MM.1S (cell line): ENCODE results near the gene C11orf21.

Experiments
- DNase-seq: peaks from one replicate; pipeline ENCODE4 v3.0.0-alpha.2; 2015
- H2AFZ ChIP-seq: fragments of 300-600 bp; sonication (generic); 2 replicates; pipeline ENCODE4 v1.6.0; 2016; ENCODE audit warnings: antibody characterized with exemption, low read length
- H3F3A ChIP-seq: fragments of 300-600 bp; sonication (generic); 2 replicates; pipeline ENCODE4 v1.6.1; 2016; ENCODE audit warnings: mild to moderate bottlenecking, antibody characterized with exemption, low read length, moderate library complexity, mixed read lengths; ENCODE audit not compliant: insufficient read depth
- H3K27ac ChIP-seq: fragments of 300-600 bp; sonication (generic); 2 replicates; pipeline ENCODE4 v1.5.1; 2016; ENCODE audit warnings: mild to moderate bottlenecking, low read length
- H3K27me3 ChIP-seq: fragments of 300-600 bp; sonication (generic); replicated peaks from 2 replicates; pipeline ENCODE4 v1.6.0; 2016; ENCODE audit warnings: low read length; ENCODE audit not compliant: insufficient read depth
- H3K36me3 ChIP-seq: fragments of 300-600 bp; sonication (generic); replicated peaks from 2 replicates; pipeline ENCODE4 v1.6.1; 2016; ENCODE audit warnings: mild to moderate bottlenecking, low read length, mixed read lengths; ENCODE audit not compliant: insufficient read depth
- H3K4me1 ChIP-seq: fragments of 300-600 bp; sonication (generic); 2 replicates; pipeline ENCODE4 v1.6.1; 2016; ENCODE audit warnings: low read length, mixed read lengths
- H3K4me2 ChIP-seq: fragments of 300-600 bp; sonication (generic); 2 replicates; pipeline ENCODE4 v1.6.0; 2016; ENCODE audit warnings: low read depth, low read length
- H3K4me3 ChIP-seq: fragments of 300-600 bp; sonication (generic); 2 replicates; pipeline ENCODE4 v1.5.1; 2016; ENCODE audit warnings: low read length, mixed read lengths
- H3K79me2 ChIP-seq: fragments of 300-600 bp; sonication (generic); 2 replicates; pipeline ENCODE4 v1.6.1; 2016; ENCODE audit warnings: mixed run types, low read length, mixed read lengths
- H3K9ac ChIP-seq: fragments of 300-600 bp; sonication (generic); 2 replicates; pipeline ENCODE4 v1.6.1; 2016; ENCODE audit warnings: low read length, mixed read lengths
- H3K9me2 ChIP-seq: fragments of 300-600 bp; sonication (generic); replicated peaks from 2 replicates; pipeline ENCODE4 v1.6.1; 2016; ENCODE audit warnings: mild to moderate bottlenecking, low read length, mixed read lengths; ENCODE audit not compliant: insufficient read depth
- H3K9me3 ChIP-seq: fragments of 300-600 bp; sonication (generic); replicated peaks from 2 replicates; pipeline ENCODE4 v1.6.1; 2016; ENCODE audit warnings: mild to moderate bottlenecking, low read length, mixed read lengths; ENCODE audit not compliant: insufficient read depth
- H4K20me1 ChIP-seq: fragments of 300-600 bp; sonication (generic); 2 replicates; pipeline ENCODE4 v1.6.1; 2016; ENCODE audit warnings: mild to moderate bottlenecking, low read length, moderate library complexity, mixed read lengths; ENCODE audit not compliant: insufficient read depth
- CTCF ChIP-seq: fragments of 300-600 bp; sonication (generic); IDR thresholded peaks from 2 replicates; pipeline ENCODE4 v1.5.1; 2016; ENCODE audit warnings: antibody characterized with exemption, low read length, mixed read lengths
- EZH2 ChIP-seq: fragments of 300-600 bp; sonication (generic); optimal IDR thresholded peaks from 2 replicates; pipeline ENCODE3; 2017; ENCODE audit warnings: low read depth, mild to moderate bottlenecking, antibody characterized with exemption, low read length, mixed read lengths
- EZH2phosphoT487 ChIP-seq: fragments of 300-600 bp; sonication (generic); IDR thresholded peaks from 2 replicates; pipeline ENCODE4 v1.6.1; 2018; ENCODE audit warnings: antibody characterized with exemption, low read length

C11orf21 gene

GRCh38 chr11:2256293-2256913, 45.3 kb downstream of the C11orf21 start:
- Histone ChIP-seq H3K4me3 (no peak overlapping the region), H3K27me3 (peaks cover 89% of the 10 kb centered on the region), H3K4me2 (no peak overlapping the region), H3K9me2 (no peaks in the 10 kb centered on the region), H3K4me1 (no peaks in the 10 kb centered on the region), H3K27ac (no peak overlapping the region), H3K9ac (no peak overlapping the region), H4K20me1 (no peaks in the 10 kb centered on the region), H3K36me3 (no peaks in the 10 kb centered on the region), H3K9me3 (no peaks in the 10 kb centered on the region), H3F3A (no peaks in the 10 kb centered on the region), H3K79me2 (no peaks in the 10 kb centered on the region), H2AFZ (no peak overlapping the region)
- TF ChIP-seq CTCF (no peak), EZH2phosphoT487 (no peak), EZH2 (no peak)
- no peak for DNase-seq

- no peak for DNase-seq
- H3K4me2 ChIP-seq = no peak overlapping the region
- H3K79me2 ChIP-seq = no peaks in the 10 kb centered on the region
- H4K20me1 ChIP-seq = no peaks in the 10 kb centered on the region
- peaks cover 86% of the 10 kb centered on the region for H3K27me3 ChIP-seq
- no peaks in the 10 kb centered on the region for H3F3A ChIP-seq
- no peaks in the 10 kb centered on the region for H3K36me3 ChIP-seq
- H3K4me3 ChIP-seq = no peak overlapping the region
- H3K9me2 ChIP-seq = no peaks in the 10 kb centered on the region
- no peaks in the 10 kb centered on the region for H3K9me3 ChIP-seq
- TF ChIP-seq EZH2phosphoT487 (no peak), EZH2 (no peak), CTCF (no peak)
- H3K9ac ChIP-seq = no peak overlapping the region
- H2AFZ ChIP-seq = no peak overlapping the region
- H3K27ac ChIP-seq = no peak overlapping the region
- H3K4me1 ChIP-seq = no peaks in the 10 kb centered on the region
These were observed 49.7 kb downstream of the C11orf21 start for GRCh38 chr11:2252018-2252417.

DNA sequence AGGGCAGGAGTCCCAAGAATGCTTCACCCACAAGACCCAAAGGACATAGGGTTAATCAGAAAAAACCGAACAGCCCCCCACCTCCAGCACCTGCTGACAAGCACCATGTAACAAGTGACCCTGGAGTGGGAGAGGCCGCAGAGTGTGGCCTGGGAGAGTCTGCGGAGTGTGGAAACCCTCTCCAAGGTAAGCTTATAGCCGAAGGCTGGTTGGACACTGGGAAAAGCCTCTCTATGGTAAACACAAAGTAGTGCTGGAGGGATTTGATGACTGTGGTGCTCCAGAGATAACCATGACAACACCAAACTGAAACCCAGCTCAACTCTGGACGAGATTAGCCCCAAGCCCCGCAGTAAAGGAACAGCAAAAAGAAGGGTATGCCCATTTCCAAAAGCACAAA, 50.6 kb downstream of the C11orf21 start:
- Histone ChIP-seq H4K20me1 (no peaks in the 10 kb centered on the region), H3K27ac (no peak overlapping the region), H3K4me3 (no peak overlapping the region), H3K27me3 (peaks cover 85% of the 10 kb centered on the region), H3K9me3 (no peaks in the 10 kb centered on the region), H3K79me2 (no peaks in the 10 kb centered on the region), H3K9me2 (no peaks in the 10 kb centered on the region), H3F3A (no peaks in the 10 kb centered on the region), H3K36me3 (no peaks in the 10 kb centered on the region), H2AFZ (no peak overlapping the region), H3K9ac (no peak overlapping the region), H3K4me2 (no peak overlapping the region), H3K4me1 (no peaks in the 10 kb centered on the region)
- DNase-seq = no peak
- TF ChIP-seq EZH2 = no peak
- TF ChIP-seq CTCF = no peak
- TF ChIP-seq EZH2phosphoT487 = no peak

- Histone ChIP-seq H3K36me3 (no peaks in the 10 kb centered on the region), H3F3A (no peaks in the 10 kb centered on the region), H3K4me2 (no peak overlapping the region), H3K27me3 (peaks cover 85% of the 10 kb centered on the region), H4K20me1 (no peaks in the 10 kb centered on the region), H3K4me3 (no peak overlapping the region), H2AFZ (no peak overlapping the region), H3K9ac (no peak overlapping the region), H3K9me2 (no peaks in the 10 kb centered on the region), H3K4me1 (no peaks in the 10 kb centered on the region), H3K9me3 (no peaks in the 10 kb centered on the region), H3K27ac (no peak overlapping the region), H3K79me2 (no peaks in the 10 kb centered on the region)
- TF ChIP-seq EZH2phosphoT487 = no peak
- TF ChIP-seq EZH2 = no peak
- TF ChIP-seq CTCF = no peak
- no peak for DNase-seq
These were observed 51.2 kb downstream of the C11orf21 start for GRCh38 chr11:2250485-2250884.
